Upper lobe of left lung (tissue), 6 donors: ENCODE data around the gene ADAP1. TPM values are rescaled to one million over a fixed set of nuclear protein-coding genes. Genes with fewer than 3 reads are reported as not detected.

Experiments
- ATAC-seq, 2 donors: fragments of 200-7000 bp; cut with Tn5 transposase; one replicate each; pipeline ENCODE4 v1.9.1; 2022; ENCODE audit warnings: mild to moderate bottlenecking in 2 of 2, moderate library complexity in 2 of 2; ENCODE audit not compliant: low FRiP score in 2 of 2
- DNase-seq, 2 donors: peaks; one replicate each; pipeline ENCODE4 v3.0.0-alpha.2; 2019 to 2020
- H3K27ac ChIP-seq, 4 donors: fragments of 200-600 bp; sonication (generic); one replicate each; pipeline ENCODE4 v1.5.1; 2016 to 2019
- H3K27me3 ChIP-seq, 4 donors: fragments of 200-600 bp; sonication (generic); one replicate each; pipeline ENCODE4 v1.5.1; 2017 to 2019
- H3K36me3 ChIP-seq, 4 donors: fragments of 200-600 bp; sonication (generic); one replicate each; pipeline ENCODE4 v1.5.1; 2016 to 2019
- H3K4me1 ChIP-seq, 4 donors: fragments of 200-600 bp; sonication (generic); one replicate each; pipeline ENCODE4 v1.5.1; 2018 to 2019
- H3K4me3 ChIP-seq, 4 donors: fragments of 200-600 bp; sonication (generic); one replicate each; pipeline ENCODE4 v1.5.1; 2017 to 2019; ENCODE audit warnings: mild to moderate bottlenecking in 2 of 4, moderate library complexity in 1 of 4
- H3K9me3 ChIP-seq, 4 donors: fragments of 200-600 bp; sonication (generic); one replicate each; pipeline ENCODE4 v1.5.1; 2018 to 2019
- EP300 ChIP-seq, 4 donors: sonication (generic); formaldehyde crosslinking; IDR thresholded peaks; one replicate each; pipeline ENCODE4 v1.5.1; 2017; ENCODE audit warnings: antibody characterized with exemption in 4 of 4, control low read depth in 2 of 4
- POLR2A ChIP-seq, 4 donors: fragments of 450-650 bp; IDR thresholded peaks; one replicate each; pipeline ENCODE4 v1.5.1; 2016 to 2017; ENCODE audit warnings: antibody characterized with exemption in 4 of 4, mild to moderate bottlenecking in 2 of 4
- POLR2AphosphoS5 ChIP-seq, 2 donors: sonication (generic); formaldehyde crosslinking; IDR thresholded peaks; one replicate each; pipeline ENCODE4 v1.5.1; 2017; ENCODE audit warnings: antibody characterized with exemption in 2 of 2
- WGBS, 2 donors: methylation state at CpG; one replicate each; pipeline ENCODE4 v1.1.5; 2017 to 2018; 5-methylcytosine and 5-hydroxymethylcytosine counted together
- total RNA-seq, 6 donors: library from RNA; depleted of rRNA in 4 of 6; stranded (reverse); fragments of >200 nt in 4 of 6; gene quantifications; one replicate each; pipeline versions ENCODE4 v1.1.0 to v1.2.1, GENCODE V29; 2016 to 2021
- TF ChIP-seq, protein P1 (sequence below), 6 experiments: fragments of 450-650 bp in 4 of 6; fragments of 200-600 bp in 2 of 6; sonication (generic) in 2 of 6; IDR thresholded peaks; one replicate each; pipeline ENCODE4 v1.5.1; 2016 to 2019; ENCODE audit warnings: antibody characterized with exemption in 6 of 6
- donor health status: DM: no; HTN: no; CAD: no; lungs with moderate emphysema.
- donor health status: DM: no; HTN: yes; CAD: no; lungs with severe emphysema.

ADAP1 gene
- total RNA-seq, 6 donors from 2014 or later = 31.0 to 109 (median 37.5) TPM

- Histone ChIP-seq H3K4me1 (peaks cover 2 to 17% (median 11%) of the 10 kb centered on the region in 4 donors), H3K4me3 (no peak overlapping the region), H3K27me3 (no peaks in the 10 kb centered on the region), H3K36me3 (peaks cover 0 to 3% (median 0%) of the 10 kb centered on the region in 4 donors), H3K9me3 (no peaks in the 10 kb centered on the region), H3K27ac (no peak overlapping the region)
- TF ChIP-seq, protein P1, sequence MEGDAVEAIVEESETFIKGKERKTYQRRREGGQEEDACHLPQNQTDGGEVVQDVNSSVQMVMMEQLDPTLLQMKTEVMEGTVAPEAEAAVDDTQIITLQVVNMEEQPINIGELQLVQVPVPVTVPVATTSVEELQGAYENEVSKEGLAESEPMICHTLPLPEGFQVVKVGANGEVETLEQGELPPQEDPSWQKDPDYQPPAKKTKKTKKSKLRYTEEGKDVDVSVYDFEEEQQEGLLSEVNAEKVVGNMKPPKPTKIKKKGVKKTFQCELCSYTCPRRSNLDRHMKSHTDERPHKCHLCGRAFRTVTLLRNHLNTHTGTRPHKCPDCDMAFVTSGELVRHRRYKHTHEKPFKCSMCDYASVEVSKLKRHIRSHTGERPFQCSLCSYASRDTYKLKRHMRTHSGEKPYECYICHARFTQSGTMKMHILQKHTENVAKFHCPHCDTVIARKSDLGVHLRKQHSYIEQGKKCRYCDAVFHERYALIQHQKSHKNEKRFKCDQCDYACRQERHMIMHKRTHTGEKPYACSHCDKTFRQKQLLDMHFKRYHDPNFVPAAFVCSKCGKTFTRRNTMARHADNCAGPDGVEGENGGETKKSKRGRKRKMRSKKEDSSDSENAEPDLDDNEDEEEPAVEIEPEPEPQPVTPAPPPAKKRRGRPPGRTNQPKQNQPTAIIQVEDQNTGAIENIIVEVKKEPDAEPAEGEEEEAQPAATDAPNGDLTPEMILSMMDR (IDR thresholded peaks at IDR 0.05) = no peak
- no peak for TF ChIP-seq POLR2A (IDR thresholded peaks at IDR 0.05)
- TF ChIP-seq POLR2AphosphoS5 (IDR thresholded peaks at IDR 0.05) = no peak
- TF ChIP-seq EP300 (IDR thresholded peaks at IDR 0.05) = no peak
- WGBS, 2 donors = 82 to 85% methylated on average over 9 of the region's 9 CpGs
- ATAC-seq (no peak), DNase-seq (no peak)
Measured at GRCh38 chr7:918118-918425, 36.4 kb downstream of the ADAP1 start.

DNA sequence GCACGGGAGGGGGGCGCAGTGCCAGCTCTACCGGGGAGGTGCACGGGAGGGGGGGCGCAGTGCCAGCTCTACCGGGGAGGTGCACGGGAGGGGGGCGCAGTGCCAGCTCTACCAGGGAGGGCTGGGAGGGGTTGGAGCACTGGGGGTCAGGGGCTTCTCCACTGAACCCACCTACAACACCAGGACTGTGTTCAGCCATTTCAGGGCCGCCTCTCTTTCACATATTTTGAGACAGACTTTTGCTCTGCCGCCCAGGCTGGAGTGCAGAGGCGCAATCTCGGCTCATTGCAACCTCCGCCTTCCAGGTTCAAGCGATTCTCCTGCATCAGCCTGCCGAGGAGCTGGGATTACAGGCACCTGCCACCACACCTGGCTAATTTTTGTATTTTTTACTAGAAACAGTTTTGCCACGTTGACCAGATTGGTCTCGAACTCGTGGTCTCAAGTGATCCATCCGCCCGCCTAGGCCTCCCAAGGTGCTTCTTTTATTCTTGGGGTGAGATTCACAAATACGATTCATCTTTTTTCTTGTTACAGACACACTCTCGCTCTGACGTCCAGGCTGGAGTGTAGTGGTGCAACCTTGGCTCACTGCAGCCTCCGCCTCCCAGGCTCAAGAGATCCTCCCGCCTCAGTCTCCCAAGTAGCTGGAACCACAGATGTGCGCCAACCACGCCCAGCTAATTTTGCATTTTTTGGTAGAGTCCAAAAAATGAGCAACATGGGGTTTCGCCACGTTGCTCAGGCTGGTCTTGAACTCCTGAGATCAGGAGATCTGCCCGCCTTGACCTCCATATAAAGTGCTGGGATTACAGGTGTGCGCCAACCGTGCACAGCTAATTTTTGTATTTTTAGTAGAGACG lies 37.0 kb downstream of the ADAP1 start:
- DNase-seq (no peak), ATAC-seq (no peak)
- Histone ChIP-seq H3K27ac (no peak overlapping the region), H3K27me3 (no peaks in the 10 kb centered on the region), H3K4me1 (peaks cover 0 to 12% (median 8%) of the 10 kb centered on the region in 4 donors), H3K36me3 (peaks cover 0 to 3% (median 0%) of the 10 kb centered on the region in 4 donors), H3K4me3 (no peak overlapping the region), H3K9me3 (no peaks in the 10 kb centered on the region)
- WGBS, 2 donors = 82 to 94% methylated on average over 25 to 27 of the region's 33 CpGs
- TF ChIP-seq POLR2AphosphoS5 (IDR thresholded peaks at IDR 0.05) (no peak), POLR2A (IDR thresholded peaks at IDR 0.05) (no peak)
- TF ChIP-seq, protein P1 (IDR thresholded peaks at IDR 0.05) = no peak

DNA sequence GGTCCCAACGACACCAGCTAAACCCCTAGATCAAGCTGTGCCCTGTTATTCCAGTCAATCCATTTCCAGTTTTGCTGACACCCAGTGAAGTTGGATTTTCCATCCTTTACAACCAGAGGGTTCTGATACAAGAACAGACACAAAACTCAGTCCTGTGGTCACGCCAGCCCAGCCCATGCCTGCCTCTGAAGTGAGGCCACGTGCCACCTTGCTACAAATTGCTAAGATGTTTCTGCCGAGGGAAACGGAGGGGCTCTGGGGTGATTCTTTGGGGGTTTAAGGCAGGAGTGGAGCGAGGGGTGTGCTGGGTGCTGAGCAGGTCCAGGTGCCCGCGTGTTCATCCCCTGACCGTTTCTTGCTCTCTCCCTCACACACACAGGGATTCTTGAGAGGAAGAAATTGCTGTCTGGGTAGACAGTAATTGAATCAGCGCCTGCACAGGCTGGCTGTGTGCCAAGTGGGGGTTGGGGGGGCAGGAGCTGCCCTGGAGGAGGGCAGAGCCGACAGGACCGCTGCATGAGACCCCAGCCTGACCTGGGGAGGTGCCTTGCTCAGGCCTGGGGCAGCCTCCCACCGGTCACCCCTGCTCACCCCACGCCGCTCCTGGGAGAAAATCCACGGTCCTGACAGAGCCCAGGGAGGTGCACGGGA lies 38.1 kb downstream of the ADAP1 start:
- DNase-seq (peak in 1 of 2 donors; percentile 61), ATAC-seq (no peak)
- no peaks in the 10 kb centered on the region for H3K27me3 ChIP-seq
- peaks cover 0 to 3% (median 0%) of the 10 kb centered on the region in 4 donors for H3K36me3 ChIP-seq
- WGBS, 2 donors = 61 to 76% methylated on average over 12 of the region's 17 CpGs
- no peak overlapping the region for H3K27ac ChIP-seq
- H3K4me1 ChIP-seq = peaks cover 0 to 3% (median 0%) of the 10 kb centered on the region in 4 donors
- no peak overlapping the region for H3K4me3 ChIP-seq
- TF ChIP-seq POLR2AphosphoS5 (IDR thresholded peaks at IDR 0.05) (no peak), EP300 (IDR thresholded peaks at IDR 0.05) (no peak), POLR2A (IDR thresholded peaks at IDR 0.05) (no peak)
- TF ChIP-seq, protein P1 (IDR thresholded peaks at IDR 0.05) = no peak
- no peaks in the 10 kb centered on the region for H3K9me3 ChIP-seq

GRCh38 chr7:915291-916218 lies 38.9 kb downstream of the ADAP1 start:
- 88 to 90% methylated on average over 31 to 42 of the region's 43 CpGs for WGBS, 2 donors
- no peaks in the 10 kb centered on the region for H3K9me3 ChIP-seq
- no peak for ATAC-seq
- H3K4me3 ChIP-seq = no peak overlapping the region
- H3K4me1 ChIP-seq = peaks cover 0 to 3% (median 0%) of the 10 kb centered on the region in 4 donors
- peaks cover 0 to 3% (median 0%) of the 10 kb centered on the region in 4 donors for H3K36me3 ChIP-seq
- H3K27ac ChIP-seq = no peak overlapping the region
- TF ChIP-seq POLR2A (IDR thresholded peaks at IDR 0.05) (no peak), POLR2AphosphoS5 (IDR thresholded peaks at IDR 0.05) (no peak), EP300 (IDR thresholded peaks at IDR 0.05) (no peak)
- TF ChIP-seq, protein P1 (IDR thresholded peaks at IDR 0.05) = no peak
- DNase-seq = peak in 1 of 2 donors; percentile 84
- H3K27me3 ChIP-seq = no peaks in the 10 kb centered on the region
